GM12878 (cell line): ENCODE data around the gene RPS19BP1. TPM values are rescaled to one million over a fixed set of nuclear protein-coding genes. Genes with fewer than 3 reads are reported as not detected.

ENCODE experiments used
- BACH1 ChIP-seq: fragments of 450-650 bp; IDR thresholded peaks from 2 replicates; pipeline ENCODE4 v1.6.1; 2017; ENCODE audit warnings: mild to moderate bottlenecking, borderline replicate concordance
- CBX3 ChIP-seq: fragments of 200-600 bp; sonication (generic); IDR thresholded peaks from 2 replicates; pipeline ENCODE4 v1.6.1; 2016; ENCODE audit warnings: low read depth, borderline replicate concordance
- ETV6 ChIP-seq, 2 experiments: fragments of 450-650 bp in 1 of 2; IDR thresholded peaks in 1 of 2; conservative IDR thresholded peaks in 1 of 2; 2 replicates each; pipeline ENCODE4 v1.6.1; 2014; ENCODE audit warnings: antibody characterized with exemption in 1 of 2, borderline replicate concordance in 1 of 2, low read depth in 1 of 2, mild to moderate bottlenecking in 1 of 2, moderate library complexity in 1 of 2
- HSF1 ChIP-seq: fragments of 150-350 bp; IDR thresholded peaks from 2 replicates; pipeline ENCODE4 v1.6.1; 2014; ENCODE audit warnings: mild to moderate bottlenecking, low read depth, low read length
- IRF5 ChIP-seq: fragments of 450-650 bp; IDR thresholded peaks from 2 replicates; pipeline ENCODE4 v1.6.1; 2017; ENCODE audit warnings: borderline replicate concordance
- KDM1A ChIP-seq: fragments of 200-600 bp; sonication (generic); IDR thresholded peaks from 2 replicates; pipeline ENCODE4 v1.6.1; 2016; ENCODE audit warnings: borderline replicate concordance
- KLF5 ChIP-seq: fragments of 450-650 bp; IDR thresholded peaks from 2 replicates; pipeline ENCODE4 v1.6.1; 2014; ENCODE audit warnings: mild to moderate bottlenecking; ENCODE audit not compliant: partially characterized antibody
- MTA3 ChIP-seq: IDR thresholded peaks from 2 replicates; pipeline ENCODE4 v1.6.1; 2012; ENCODE audit warnings: low read length, inconsistent platforms, borderline replicate concordance
- NBN ChIP-seq: fragments of 450-650 bp; IDR thresholded peaks from 2 replicates; pipeline ENCODE4 v1.6.1; 2016
- NFYA ChIP-seq: IDR thresholded peaks from 2 replicates; pipeline ENCODE4 v1.6.1; 2011; ENCODE audit warnings: low read depth, mild to moderate bottlenecking, low read length, improper control_type of control experiment, borderline replicate concordance
- PKNOX1 ChIP-seq: fragments of 450-650 bp; IDR thresholded peaks from 2 replicates; pipeline ENCODE4 v1.6.1; 2016; ENCODE audit warnings: mild to moderate bottlenecking
- PRDM15 ChIP-seq: fragments of 450-650 bp; formaldehyde crosslinking; IDR thresholded peaks from 2 replicates; pipeline ENCODE4 v1.4.0; 2020; ENCODE audit warnings: mild to moderate bottlenecking, moderate library complexity
- SP1 ChIP-seq: IDR thresholded peaks from one replicate; pipeline ENCODE4 v1.6.1; 2011; ENCODE audit warnings: low read depth, low read length
- SUPT20H ChIP-seq: IDR thresholded peaks from 2 replicates; pipeline ENCODE4 v1.6.1; 2011; ENCODE audit warnings: low read depth, mild to moderate bottlenecking, low read length, moderate library complexity, borderline replicate concordance; ENCODE audit not compliant: control insufficient read depth
- WRNIP1 ChIP-seq: IDR thresholded peaks from 2 replicates; pipeline ENCODE4 v1.6.1; 2011; ENCODE audit warnings: low read depth, low read length, improper control_type of control experiment, borderline replicate concordance
- ZBTB4 ChIP-seq: fragments of 450-650 bp; formaldehyde crosslinking; IDR thresholded peaks from 2 replicates; pipeline ENCODE4 v1.4.0; 2022; ENCODE audit warnings: mild to moderate bottlenecking, moderate library complexity
- polyA plus RNA-seq, 11 experiments: library from polyadenylated mRNA; depleted of rRNA in 4 of 11; unstranded in 6 of 11; stranded (reverse) in 5 of 11; fragments of >200 nt; fragmentation: Nextera tagmentation in 4 of 11; fragmentation: Illumina TruSeq in 1 of 11; extraction: Ambion mirVana in 4 of 11; extraction: Trizol in 1 of 11; gene quantifications; 1 replicate in 1 of 11; 2 replicates in 10 of 11; pipeline versions ENCODE4 v1.2.1 to v1.2.3, GENCODE V29; 2011 to 2016; ENCODE audit warnings: inconsistent platforms in 2 of 11, missing spikeins in 2 of 11, low read depth in 1 of 11
- total RNA-seq, 4 experiments: library from RNA; depleted of rRNA in 3 of 4; stranded (reverse); fragments of >200 nt in 3 of 4; fragmentation: Illumina TruSeq in 1 of 4; extraction: Trizol in 1 of 4; gene quantifications; 2 replicates each; pipeline versions ENCODE4 v1.2.1 to v1.2.3, GENCODE V29; 2013 to 2021

The RPS19BP1 gene
- total and polyA plus RNA-seq, 10 of the 15 experiments (the other 5 are each of a cell fraction or from before 2014, with no cell fraction given): 2.7 to 206 (median 78.6) TPM

- no peak for TF ChIP-seq PRDM15
- TF ChIP-seq NBN: peak; percentile 90
- TF ChIP-seq WRNIP1: peak; percentile 96; the same call in 1 of the 2 replicates
- TF ChIP-seq KLF5: peak; percentile 76
- TF ChIP-seq PKNOX1: peak; percentile 46
- no peak for TF ChIP-seq IRF5
- no peak for TF ChIP-seq SUPT20H
- TF ChIP-seq MTA3: no peak
- TF ChIP-seq SP1: peak; percentile 100
- TF ChIP-seq NFYA: no peak
- TF ChIP-seq ZBTB4 (CRISPR knock-in tag): no peak
- peak; percentile 44; the same call in 1 of the 2 replicates for TF ChIP-seq BACH1
- no peak for TF ChIP-seq KDM1A
- peak in 1 of 2 experiments; percentile 83; a peak in 2 of 4 replicates for TF ChIP-seq ETV6 (conservative IDR thresholded peaks at IDR 0.05 in 1 of 2, IDR thresholded peaks at IDR 0.05 in 1 of 2; ENCODE audit: borderline replicate concordance in 1 of 2, low read depth in 1 of 2)
- TF ChIP-seq HSF1: peak; percentile 69; the same call in 1 of the 2 replicates
- no peak for TF ChIP-seq CBX3
Measured at GRCh38 chr22:39528681-39529486, 3.7 kb downstream of the RPS19BP1 start (continued).
